GM19463 (cell line): ENCODE measurements around the gene NLRX1.
"Not testable (repeated sequence)": the region's sequence is repeated elsewhere in the genome, so short reads cannot be mapped to it uniquely, and the experiment has no call there.

Source experiments
- ATAC-seq: cut with Tn5 transposase; IDR thresholded peaks from one replicate; pipeline ENCODE4 v1.9.1; 2021; ENCODE audit warnings: mild to moderate bottlenecking, moderate library complexity; ENCODE audit not compliant: unreplicated experiment

NLRX1 gene

GRCh38 chr11:119152604-119153003 lies 15.9 kb upstream of the NLRX1 start:
- ATAC-seq = no peak

GRCh38 chr11:119153049-119153818 lies 15.3 kb upstream of the NLRX1 start:
- ATAC-seq = no peak

- no peak for ATAC-seq
These were observed 14.3 kb upstream of the NLRX1 start for GRCh38 chr11:119154178-119154577.

- ATAC-seq = no peak
These were observed 12.6 kb upstream of the NLRX1 start for GRCh38 chr11:119155733-119156492.

- no peak for ATAC-seq
These were observed 12.0 kb upstream of the NLRX1 start for GRCh38 chr11:119156496-119156895.

GRCh38 chr11:119157063-119157462 lies 11.5 kb upstream of the NLRX1 start:
- ATAC-seq = no peak

- no peak for ATAC-seq
These were observed 10.1 kb upstream of the NLRX1 start for GRCh38 chr11:119158467-119158866.

- no peak for ATAC-seq
These were observed 8.4 kb upstream of the NLRX1 start for GRCh38 chr11:119160151-119160550.

GRCh38 chr11:119161871-119162270 lies 6.7 kb upstream of the NLRX1 start:
- ATAC-seq = no peak

- ATAC-seq = no peak
These were observed 2.0 kb upstream of the NLRX1 start for GRCh38 chr11:119166368-119167076.

- not testable (repeated sequence) for ATAC-seq
These were observed 1.5 kb upstream of the NLRX1 start for GRCh38 chr11:119167077-119167458.

GRCh38 chr11:119167933-119168332 lies 592 bp upstream of the NLRX1 start:
- ATAC-seq = no peak

GRCh38 chr11:119169282-119169719 lies 776 bp downstream of the NLRX1 start:
- peak; percentile 21 for ATAC-seq

GRCh38 chr11:119172513-119172912 lies 4.0 kb downstream of the NLRX1 start:
- ATAC-seq = no peak

GRCh38 chr11:119173453-119173852 lies 4.9 kb downstream of the NLRX1 start:
- no peak for ATAC-seq

- ATAC-seq = no peak
These were observed 7.1 kb downstream of the NLRX1 start for GRCh38 chr11:119175493-119176077.

GRCh38 chr11:119178166-119178680 lies 9.7 kb downstream of the NLRX1 start:
- ATAC-seq = no peak

- no peak for ATAC-seq
These were observed 10.8 kb downstream of the NLRX1 start for GRCh38 chr11:119179342-119179741.

GRCh38 chr11:119179983-119180382 lies 11.5 kb downstream of the NLRX1 start:
- ATAC-seq = no peak

- ATAC-seq = no peak
These were observed 12.5 kb downstream of the NLRX1 start for GRCh38 chr11:119180729-119181676.
